8988T (cell line): ENCODE results near the gene HM13.
"Not testable (repeated sequence)": the region's sequence is repeated elsewhere in the genome, so short reads cannot be mapped to it uniquely, and the experiment has no call there.

Experiments used
- DNase-seq: peaks from one replicate; pipeline ENCODE4 v3.0.0; 2011

Gene HM13, protein sequence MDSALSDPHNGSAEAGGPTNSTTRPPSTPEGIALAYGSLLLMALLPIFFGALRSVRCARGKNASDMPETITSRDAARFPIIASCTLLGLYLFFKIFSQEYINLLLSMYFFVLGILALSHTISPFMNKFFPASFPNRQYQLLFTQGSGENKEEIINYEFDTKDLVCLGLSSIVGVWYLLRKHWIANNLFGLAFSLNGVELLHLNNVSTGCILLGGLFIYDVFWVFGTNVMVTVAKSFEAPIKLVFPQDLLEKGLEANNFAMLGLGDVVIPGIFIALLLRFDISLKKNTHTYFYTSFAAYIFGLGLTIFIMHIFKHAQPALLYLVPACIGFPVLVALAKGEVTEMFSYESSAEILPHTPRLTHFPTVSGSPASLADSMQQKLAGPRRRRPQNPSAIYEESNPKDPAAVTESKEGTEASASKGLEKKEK

GRCh38 chr20:31514154-31515071 lies at the start of gene HM13:
Gene HM13 (plus strand): TSS chr20:31514442. CDS start chr20:31514552, 110 bp downstream.
- DNase-seq, result peak; percentile 92

- DNase-seq, result not testable (repeated sequence)
These were observed 43.3 kb upstream of the HM13 start for GRCh38 chr20:31470946-31471345.

DNA sequence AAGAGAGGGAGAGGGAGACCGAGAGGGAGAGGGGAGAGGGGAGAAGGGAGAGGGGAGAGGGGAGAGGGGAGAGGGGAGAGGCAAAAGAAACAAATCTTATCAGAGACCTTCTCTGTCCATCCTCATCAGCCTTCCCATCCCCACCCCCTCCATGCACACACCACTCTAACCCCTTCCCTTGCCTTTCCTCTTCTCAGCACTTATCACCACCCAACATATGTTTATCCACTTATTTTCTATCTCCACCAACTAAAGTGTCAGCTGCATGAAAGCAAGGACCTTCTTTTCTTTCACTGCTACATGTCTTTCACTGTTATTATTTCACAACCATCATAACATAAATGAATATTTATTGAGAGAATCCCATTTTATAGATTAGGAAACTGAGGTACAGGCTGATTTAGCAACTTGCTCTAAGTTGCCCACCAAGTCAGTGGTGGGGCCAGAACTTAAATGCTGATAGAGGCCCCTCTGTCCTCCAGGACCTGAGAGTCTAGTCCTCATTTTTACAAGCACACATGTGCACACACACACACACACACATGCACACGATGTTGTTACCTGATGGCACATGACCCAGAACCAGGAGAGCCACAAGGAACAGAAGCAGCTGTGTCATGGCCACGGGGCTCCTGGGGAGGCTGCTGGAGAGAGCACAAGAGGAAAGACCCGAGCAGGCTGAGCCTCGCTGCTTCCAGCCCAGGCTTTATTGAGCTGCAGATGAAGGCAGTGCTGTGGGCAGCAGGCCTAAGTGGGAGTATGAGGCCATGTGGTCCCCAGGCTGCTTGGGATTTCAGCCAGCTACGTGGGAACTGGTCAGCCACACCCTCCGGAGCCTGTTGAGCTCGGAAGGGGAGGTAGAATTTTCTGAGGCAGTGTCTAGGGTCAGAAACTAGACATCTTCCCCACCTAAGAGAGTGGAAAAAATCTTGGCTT lies 41.6 kb upstream of the HM13 start:
- no peak for DNase-seq

DNA sequence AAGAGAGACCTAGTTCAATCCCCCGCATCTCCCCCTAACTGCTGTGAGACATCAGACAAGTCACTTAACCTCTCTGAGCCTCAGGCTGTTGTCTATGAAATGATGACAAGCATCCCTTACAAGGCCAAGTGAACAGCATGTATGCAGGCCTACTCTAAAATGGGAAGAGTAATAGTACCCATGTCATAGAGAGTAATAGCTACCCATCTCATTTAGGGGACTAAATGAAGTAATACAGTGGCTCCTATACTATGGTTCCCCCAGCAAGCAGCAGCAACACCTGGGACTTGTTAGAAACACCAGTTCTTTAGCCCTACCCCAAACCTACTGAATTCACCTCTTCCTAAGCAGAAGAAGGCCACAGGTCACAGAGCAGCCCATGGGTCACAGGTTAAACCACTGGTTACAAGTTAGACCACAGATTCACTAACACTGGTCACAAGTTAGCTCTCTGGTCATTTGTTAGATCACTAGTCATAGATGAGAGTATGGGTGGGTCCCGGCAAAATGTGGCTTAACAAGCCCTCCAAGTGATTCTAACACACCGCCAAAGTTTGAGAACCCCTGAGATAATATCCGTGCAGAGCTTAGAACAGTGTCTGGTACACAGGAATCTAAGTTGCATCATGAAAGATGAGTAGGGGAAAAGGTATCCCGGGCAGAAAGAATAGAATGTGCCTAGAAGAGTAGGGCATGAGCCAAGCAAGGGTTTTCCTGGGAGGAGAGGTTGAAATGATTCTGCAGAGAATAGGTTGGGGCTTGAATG lies 40.7 kb upstream of the HM13 start:
- DNase-seq, result peak; percentile 47

GRCh38 chr20:31474097-31474436 lies 40.2 kb upstream of the HM13 start:
- DNase-seq, result no peak

GRCh38 chr20:31474758-31475427 lies 39.3 kb upstream of the HM13 start, which contains the start of the genes DEFB124 and REM1:
Gene DEFB124 (minus strand): TSS chr20:31475127. CDS start chr20:31473013, 2,114 bp downstream.
Gene REM1 (plus strand): TSS chr20:31475288. CDS start chr20:31476446, 1,158 bp downstream.
- no peak for DNase-seq

GRCh38 chr20:31475472-31476293 lies 38.6 kb upstream of the HM13 start:
- DNase-seq, result peak; percentile 33

DNA sequence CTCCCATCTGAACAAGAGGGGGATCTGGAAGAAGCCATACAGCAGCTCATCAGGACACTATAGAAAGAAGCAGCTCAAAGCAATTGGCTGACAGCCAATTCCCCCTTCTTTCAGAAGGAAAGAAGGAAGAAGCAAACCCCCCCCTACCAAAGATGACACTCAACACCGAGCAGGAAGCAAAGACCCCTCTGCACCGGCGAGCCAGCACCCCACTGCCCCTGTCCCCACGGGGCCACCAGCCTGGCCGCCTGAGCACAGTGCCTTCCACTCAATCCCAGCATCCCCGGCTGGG lies 38.0 kb upstream of the HM13 start:
- no peak for DNase-seq

- peak; percentile 46 for DNase-seq
These were observed 37.5 kb upstream of the HM13 start for GRCh38 chr20:31476643-31477215.

GRCh38 chr20:31484001-31484400 lies 30.2 kb upstream of the HM13 start:
- no peak for DNase-seq

- DNase-seq, result no peak
These were observed 28.5 kb upstream of the HM13 start for GRCh38 chr20:31485450-31486339.

- no peak for DNase-seq
These were observed 26.1 kb upstream of the HM13 start for GRCh38 chr20:31488115-31488514.

DNA sequence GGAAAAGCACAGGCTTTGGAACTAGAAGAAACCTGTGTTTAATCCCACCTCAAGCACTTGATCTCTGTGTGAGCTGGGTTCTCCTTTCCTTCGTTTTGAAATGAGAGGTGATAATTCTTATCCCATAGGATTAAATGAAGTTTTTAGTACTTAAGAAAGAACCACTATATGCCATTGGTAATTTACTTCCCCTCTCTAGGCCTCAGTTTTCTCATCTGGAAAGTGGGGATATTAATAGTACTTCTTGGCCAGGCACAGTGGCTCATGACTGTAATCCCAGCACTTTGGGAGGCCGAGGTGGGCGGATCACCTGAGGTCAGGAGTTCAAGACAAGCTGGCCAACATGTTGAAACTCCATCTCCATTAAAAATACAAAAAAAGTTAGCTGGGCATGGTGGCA lies 25.1 kb upstream of the HM13 start:
- DNase-seq, result no peak

- DNase-seq, result no peak
These were observed 23.5 kb upstream of the HM13 start for GRCh38 chr20:31490752-31491151.

DNA sequence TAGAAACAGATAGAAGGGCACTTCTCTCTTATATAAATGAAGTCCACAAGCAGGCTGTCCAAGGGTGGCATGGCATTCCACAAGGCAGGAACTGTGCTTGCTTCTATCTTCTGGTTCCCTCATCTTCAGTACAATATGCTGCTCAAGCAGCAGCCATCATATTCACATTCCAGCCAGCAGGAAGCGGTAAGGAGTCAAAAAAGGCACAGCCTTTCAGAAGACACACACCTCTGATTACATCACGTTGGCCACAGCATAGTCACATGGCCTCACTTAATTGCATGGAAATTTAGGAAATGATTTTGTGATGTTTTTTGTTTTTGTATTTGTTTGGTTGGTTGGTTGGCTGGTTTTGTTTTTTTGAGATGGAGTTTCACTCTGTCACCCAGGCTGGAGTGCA lies 20.1 kb upstream of the HM13 start:
- DNase-seq, result no peak

- no peak for DNase-seq
These were observed 17.4 kb upstream of the HM13 start for GRCh38 chr20:31496761-31497295.

DNA sequence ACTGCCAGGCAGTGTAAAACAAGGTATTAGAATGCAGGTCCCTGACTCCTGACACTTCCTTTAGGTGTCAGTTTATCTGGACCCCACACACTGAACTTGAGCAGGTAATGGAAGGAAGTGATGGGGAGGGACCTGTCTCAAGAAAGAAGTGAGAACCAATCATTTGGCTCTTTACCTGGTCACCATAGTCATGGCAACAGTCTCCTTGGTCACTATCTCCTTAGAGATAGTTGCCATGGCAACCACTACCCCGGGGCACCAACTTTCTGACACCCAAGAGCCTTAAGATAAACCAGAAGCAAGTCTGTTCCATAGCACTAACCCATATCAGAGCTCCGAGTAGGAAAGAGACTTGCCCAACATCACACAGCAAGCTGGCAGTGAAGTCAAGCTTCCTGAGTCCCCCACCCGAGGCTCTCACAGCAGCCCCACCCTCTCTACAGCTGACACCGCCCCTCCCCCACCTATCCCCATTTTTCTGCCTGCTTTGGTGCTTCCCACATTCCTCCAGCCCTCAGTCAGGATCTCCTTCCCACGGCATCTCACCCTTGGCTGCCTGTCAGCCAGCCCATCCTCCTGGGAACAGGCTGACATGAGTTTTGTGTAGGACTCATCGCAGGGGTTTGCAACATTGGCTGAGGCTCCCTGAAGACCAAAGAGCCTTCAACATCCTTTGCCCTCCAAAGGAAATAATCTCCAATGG lies 16.3 kb upstream of the HM13 start:
- DNase-seq, result no peak

GRCh38 chr20:31500527-31500926 lies 13.7 kb upstream of the HM13 start:
- DNase-seq, result no peak
